HepG2 (cell line): ENCODE results near the gene CREBRF. TPM values are rescaled to one million over a fixed set of nuclear protein-coding genes. Genes with fewer than 3 reads are reported as not detected.

Experiments
- DBP ChIP-seq: sonication (generic); formaldehyde crosslinking; IDR thresholded peaks from 2 replicates; pipeline ENCODE4 v1.4.0; 2020; ENCODE audit warnings: missing genetic modification reagents; ENCODE audit errors: not compliant biosample characterization
- HNF1B ChIP-seq: sonication (generic); formaldehyde crosslinking; IDR thresholded peaks from 2 replicates; pipeline ENCODE4 v1.5.1; 2020; ENCODE audit warnings: mild to moderate bottlenecking, moderate library complexity, missing genetic modification reagents
- NFE2 ChIP-seq: sonication (generic); formaldehyde crosslinking; IDR thresholded peaks from 2 replicates; pipeline ENCODE4 v1.4.0; 2020; ENCODE audit warnings: missing genetic modification reagents
- NRL ChIP-seq: sonication (generic); formaldehyde crosslinking; IDR thresholded peaks from 2 replicates; pipeline ENCODE4 v1.5.0; 2020; ENCODE audit warnings: missing genetic modification reagents, mild to moderate bottlenecking, moderate library complexity, borderline replicate concordance
- PCBP1 ChIP-seq: fragments of 200-400 bp; formaldehyde crosslinking; IDR thresholded peaks from 2 replicates; pipeline ENCODE4 v1.6.1; 2017; ENCODE audit warnings: mild to moderate bottlenecking, low read depth, low read length, borderline replicate concordance
- RELA ChIP-seq: sonication (generic); formaldehyde crosslinking; IDR thresholded peaks from 2 replicates; pipeline ENCODE4 v1.4.0; 2020; ENCODE audit warnings: missing genetic modification reagents
- SNAI1 ChIP-seq: sonication (generic); formaldehyde crosslinking; IDR thresholded peaks from 2 replicates; pipeline ENCODE4 v1.5.0; 2020; ENCODE audit warnings: mild to moderate bottlenecking, missing genetic modification reagents, borderline replicate concordance
- TCF7L2 ChIP-seq: IDR thresholded peaks from 2 replicates; pipeline ENCODE4 v1.6.1; 2011; ENCODE audit warnings: mild to moderate bottlenecking, low read depth, low read length, moderate library complexity
- THAP7 ChIP-seq: sonication (generic); formaldehyde crosslinking; IDR thresholded peaks from 2 replicates; pipeline ENCODE4 v1.8.1; 2023; ENCODE audit warnings: mild to moderate bottlenecking, missing genetic modification reagents
- ZBTB21 ChIP-seq: sonication (generic); formaldehyde crosslinking; IDR thresholded peaks from 2 replicates; pipeline ENCODE4 v1.4.0; 2020; ENCODE audit warnings: missing genetic modification reagents
- ZNF180 ChIP-seq: sonication (generic); formaldehyde crosslinking; IDR thresholded peaks from 2 replicates; pipeline ENCODE4 v1.4.0; 2020; ENCODE audit warnings: low read depth, missing genetic modification reagents, borderline replicate concordance
- ZNF432 ChIP-seq: sonication (generic); formaldehyde crosslinking; IDR thresholded peaks from 2 replicates; pipeline ENCODE4 v1.5.0; 2020; ENCODE audit warnings: missing genetic modification reagents, mild to moderate bottlenecking, borderline replicate concordance
- ZNF746 ChIP-seq: sonication (generic); formaldehyde crosslinking; IDR thresholded peaks from 2 replicates; pipeline ENCODE4 v1.8.0; 2022; ENCODE audit warnings: mild to moderate bottlenecking, missing genetic modification reagents
- ZNF775 ChIP-seq: sonication (generic); formaldehyde crosslinking; IDR thresholded peaks from 2 replicates; pipeline ENCODE4 v1.4.0; 2020; ENCODE audit warnings: missing genetic modification reagents, mild to moderate bottlenecking, moderate library complexity, borderline replicate concordance
- ZNF792 ChIP-seq: IDR thresholded peaks from 2 replicates; pipeline ENCODE4 v1.6.1; 2016
- ZSCAN31 ChIP-seq: sonication (generic); formaldehyde crosslinking; IDR thresholded peaks from 2 replicates; pipeline ENCODE4 v1.5.0; 2020; ENCODE audit warnings: low read depth, mild to moderate bottlenecking, missing genetic modification reagents
- polyA plus RNA-seq, 8 experiments: library from polyadenylated mRNA; depleted of rRNA in 3 of 8; stranded (reverse) in 7 of 8; unstranded in 1 of 8; fragments of >200 nt; fragmentation: Illumina TruSeq in 4 of 8; extraction: Trizol in 4 of 8; gene quantifications; 2 replicates each; pipeline versions ENCODE4 v1.2.1 to v1.2.3, GENCODE V29; 2011 to 2016; ENCODE audit warnings: low read depth in 4 of 8, missing spikeins in 1 of 8, mixed read lengths in 1 of 8; ENCODE audit not compliant: insufficient read depth in 1 of 8
- total RNA-seq, 5 experiments: library from RNA; depleted of rRNA; stranded (reverse); fragments of >200 nt; fragmentation: Illumina TruSeq; extraction: Trizol; gene quantifications; 2 replicates each; pipeline ENCODE4 v1.2.3, GENCODE V29; 2016; ENCODE audit warnings: low read depth in 1 of 5
- TF ChIP-seq, protein P1 (sequence below): sonication (generic); formaldehyde crosslinking; IDR thresholded peaks from 2 replicates; pipeline ENCODE4 v1.9.0; 2021; ENCODE audit warnings: missing genetic modification reagents, borderline replicate concordance
- TF ChIP-seq, protein P2 (sequence below): sonication (generic); formaldehyde crosslinking; IDR thresholded peaks from 2 replicates; pipeline ENCODE4 v1.4.0; 2020; ENCODE audit warnings: mild to moderate bottlenecking, missing genetic modification reagents

Gene CREBRF
- total and polyA plus RNA-seq, 2 of the 13 experiments (the other 11 are each of a cell fraction or from before 2014, with no cell fraction given): 4.5 to 10.2 TPM

GRCh38 chr5:173144200-173145176 is 88.3 kb downstream of the CREBRF start, which contains the start of gene BNIP1 (continued):
- TF ChIP-seq RELA (CRISPR knock-in tag) (peak; percentile 97; the same call in 1 of the 2 replicates), TCF7L2 (no peak), NRL (no peak), DBP (CRISPR knock-in tag) (no peak), ZBTB21 (no peak; the same call in 1 of the 2 replicates), SNAI1 (CRISPR knock-in tag) (peak; percentile 39; the same call in 1 of the 2 replicates), ZSCAN31 (CRISPR knock-in tag) (peak; percentile 84), PCBP1 (peak; percentile 82; the same call in 1 of the 2 replicates), ZNF792 (peak; percentile 34; the same call in 1 of the 2 replicates), ZNF180 (CRISPR knock-in tag) (no peak), ZNF775 (CRISPR knock-in tag) (no peak), NFE2 (CRISPR knock-in tag) (no peak), ZNF432 (no peak), HNF1B (CRISPR knock-in tag) (peak; percentile 62; the same call in 1 of the 2 replicates), THAP7 (CRISPR knock-in tag) (no peak), ZNF746 (peak; percentile 23; the same call in 1 of the 2 replicates)
- TF ChIP-seq, protein P1, sequence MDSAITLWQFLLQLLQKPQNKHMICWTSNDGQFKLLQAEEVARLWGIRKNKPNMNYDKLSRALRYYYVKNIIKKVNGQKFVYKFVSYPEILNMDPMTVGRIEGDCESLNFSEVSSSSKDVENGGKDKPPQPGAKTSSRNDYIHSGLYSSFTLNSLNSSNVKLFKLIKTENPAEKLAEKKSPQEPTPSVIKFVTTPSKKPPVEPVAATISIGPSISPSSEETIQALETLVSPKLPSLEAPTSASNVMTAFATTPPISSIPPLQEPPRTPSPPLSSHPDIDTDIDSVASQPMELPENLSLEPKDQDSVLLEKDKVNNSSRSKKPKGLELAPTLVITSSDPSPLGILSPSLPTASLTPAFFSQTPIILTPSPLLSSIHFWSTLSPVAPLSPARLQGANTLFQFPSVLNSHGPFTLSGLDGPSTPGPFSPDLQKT (CRISPR knock-in tag): no peak
- TF ChIP-seq, protein P2, sequence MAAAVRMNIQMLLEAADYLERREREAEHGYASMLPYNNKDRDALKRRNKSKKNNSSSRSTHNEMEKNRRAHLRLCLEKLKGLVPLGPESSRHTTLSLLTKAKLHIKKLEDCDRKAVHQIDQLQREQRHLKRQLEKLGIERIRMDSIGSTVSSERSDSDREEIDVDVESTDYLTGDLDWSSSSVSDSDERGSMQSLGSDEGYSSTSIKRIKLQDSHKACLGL (CRISPR knock-in tag): peak; percentile 69; the same call in 1 of the 2 replicates
